Activated B cell treated with CpG ODN at 0.5 μM for 24 hours (primary cell): ENCODE results near the gene COG4. TPM values are rescaled to one million over a fixed set of nuclear protein-coding genes. Genes with fewer than 3 reads are reported as not detected.
"Not testable (repeated sequence)": the region's sequence is repeated elsewhere in the genome, so short reads cannot be mapped to it uniquely, and the experiment has no call there.

Experiments used
- ATAC-seq: fragments of 200-7000 bp; cut with Tn5 transposase; one replicate; pipeline ENCODE4 v1.10.0; 2021; ENCODE audit warnings: low read depth, mild to moderate bottlenecking, moderate library complexity
- CTCF ChIA-PET: fragments of 350-600 bp; sonication (Branson Sonifier 250); formaldehyde crosslinking; loops from one replicate; lab custom pipeline; 2021; ENCODE audit warnings: antibody characterized with exemption; lab: Charles Lee
- POLR2A ChIA-PET: fragments of 350-600 bp; sonication (Branson Sonifier 250); formaldehyde crosslinking; loops from one replicate; lab custom pipeline; 2021; ENCODE audit warnings: antibody characterized with exemption; lab: Charles Lee
- DNase-seq: peaks from one replicate; pipeline ENCODE4 v3.0.0; 2022
- H3K27ac Mint-ChIP-seq: one replicate; pipeline ENCODE4 v1.8.0; 2020; ENCODE audit warnings: mixed read lengths
- H3K27me3 Mint-ChIP-seq: one replicate; pipeline ENCODE4 v1.8.0; 2021; ENCODE audit warnings: mixed read lengths
- H3K36me3 Mint-ChIP-seq: one replicate; pipeline ENCODE4 v1.8.0; 2021; ENCODE audit warnings: low read depth, mixed read lengths
- H3K4me1 Mint-ChIP-seq: one replicate; pipeline ENCODE4 v1.8.0; 2021; ENCODE audit warnings: mixed read lengths
- H3K4me3 Mint-ChIP-seq: one replicate; pipeline ENCODE4 v1.8.0; 2020; ENCODE audit warnings: mild to moderate bottlenecking, mixed read lengths
- H3K9me3 Mint-ChIP-seq: one replicate; pipeline ENCODE4 v1.8.0; 2020; ENCODE audit warnings: mixed read lengths
- CTCF ChIP-seq: fragments of 200-600 bp; IDR thresholded peaks from one replicate; pipeline ENCODE4 v1.8.0; 2022; ENCODE audit warnings: antibody characterized with exemption, mild to moderate bottlenecking
- intact Hi-C: fragments of 100-400 bp; cut with micrococcal nuclease; formaldehyde crosslinking; loops from one replicate; pipeline ENCODE4 v1.15.1; 2024
- total RNA-seq: library from RNA; stranded (reverse); gene quantifications from 2 replicates; pipeline ENCODE4 v1.2.3, GENCODE V29; 2022

Gene COG4
- total RNA-seq, 1 donor from 2014 or later = 42.5 TPM

GRCh38 chr16:70529051-70529777, 5.9 kb upstream of the COG4 start:
- peaks cover 77% of the 10 kb centered on the region for H3K36me3 Mint-ChIP-seq
- POLR2A ChIA-PET = no interaction called here
- DNase-seq (no peak), ATAC-seq (no peak)
- no peak overlapping the region for H3K27ac Mint-ChIP-seq
- CTCF ChIA-PET = interaction anchor here (0.6 to 0.7 kb wide), 2 partner anchors 13 to 1177 kb away, joined by 3 read pairs; no protein-coding TSS in a partner anchor
- H3K9me3 Mint-ChIP-seq = no peaks in the 10 kb centered on the region
- no peak overlapping the region for H3K4me3 Mint-ChIP-seq
- H3K27me3 Mint-ChIP-seq = no peaks in the 10 kb centered on the region
- intact Hi-C loops = loop anchor here (10.0 kb wide), 1 partner anchor 1214 kb away; the partner anchor contains the start of gene VPS4A
- H3K4me1 Mint-ChIP-seq = peaks cover 38% of the 10 kb centered on the region
- TF ChIP-seq CTCF = no peak

GRCh38 chr16:70527315-70527996, 4.1 kb upstream of the COG4 start:
- Mint-ChIP-seq H3K27ac (no peak overlapping the region), H3K4me3 (no peak overlapping the region), H3K27me3 (no peaks in the 10 kb centered on the region), H3K9me3 (no peaks in the 10 kb centered on the region), H3K4me1 (peaks cover 50% of the 10 kb centered on the region), H3K36me3 (peaks cover 71% of the 10 kb centered on the region)
- ChIA-PET CTCF (interaction anchor here (0.6 kb wide), 1 partner anchor 98 kb away, joined by 4 read pairs; no protein-coding TSS in a partner anchor), POLR2A (interaction anchor here (0.7 to 1.4 kb wide), 2 partner anchors 146 to 166 kb away, joined by 3 to 4 read pairs; no protein-coding TSS in a partner anchor)
- intact Hi-C loops = loop anchor here (10.0 kb wide), 1 partner anchor 1213 kb away; the partner anchor contains the start of gene VPS4A
- DNase-seq (no peak), ATAC-seq (no peak)
- no peak for TF ChIP-seq CTCF

GRCh38 chr16:70526403-70526802, 3.0 kb upstream of the COG4 start:
- intact Hi-C loops = loop anchor here (10.0 kb wide), 1 partner anchor 1212 kb away; the partner anchor contains the start of gene VPS4A
- ATAC-seq = no peak
- peaks cover 61% of the 10 kb centered on the region for H3K36me3 Mint-ChIP-seq
- peak overlapping the region; percentile 35 for H3K27ac Mint-ChIP-seq
- H3K4me1 Mint-ChIP-seq = peaks cover 56% of the 10 kb centered on the region
- no peak for TF ChIP-seq CTCF
- ChIA-PET CTCF (no interaction called here), POLR2A (interaction anchor here (0.6 to 1.4 kb wide), 2 partner anchors 145 to 1102 kb away, joined by 3 to 9 read pairs; partner anchors contain the start of gene CYB5B)
- peak overlapping the region; percentile 68 for H3K4me3 Mint-ChIP-seq
- H3K9me3 Mint-ChIP-seq = no peaks in the 10 kb centered on the region
- DNase-seq = no peak
- no peaks in the 10 kb centered on the region for H3K27me3 Mint-ChIP-seq

- Mint-ChIP-seq H3K36me3 (peaks cover 48% of the 10 kb centered on the region), H3K4me3 (peak overlapping the region; percentile 99), H3K27ac (peak overlapping the region; percentile 99), H3K4me1 (peaks cover 62% of the 10 kb centered on the region)
- ChIA-PET POLR2A (interaction anchor here (0.6 to 3.5 kb wide), 9 partner anchors 24 to 835 kb away, joined by 3 to 28 read pairs (median 8); partner anchors contain the start of genes AARS1, DDX19A, DDX19B and EXOSC6), CTCF (interaction anchor here (0.7 to 1.7 kb wide), 3 partner anchors 16 to 155 kb away, joined by 3 to 7 read pairs (median 4); no protein-coding TSS in a partner anchor)
- H3K9me3 Mint-ChIP-seq, H3K27me3 Mint-ChIP-seq: not testable (repeated sequence)
- intact Hi-C loops = loop anchor here (5.0 to 10.0 kb wide), 2 partner anchors 763 to 1210 kb away; partner anchors contain the start of genes CMTR2 and VPS4A
- peak; percentile 11 for ATAC-seq
- DNase-seq = peak; percentile 30
Measured at GRCh38 chr16:70524399-70524825, 1.1 kb upstream of the COG4 start.

- POLR2A ChIA-PET = interaction anchor here (0.6 to 3.5 kb wide), 14 partner anchors 23 to 272 kb away, joined by 3 to 28 read pairs (median 6); partner anchors contain the start of genes AARS1, DDX19A, DDX19B and EXOSC6
- ATAC-seq (peak; percentile 71), DNase-seq (peak; percentile 73)
- Mint-ChIP-seq H3K9me3 (no peaks in the 10 kb centered on the region), H3K27me3 (no peaks in the 10 kb centered on the region), H3K36me3 (peaks cover 42% of the 10 kb centered on the region), H3K27ac (peak within 1 kb of the TSS; percentile 99), H3K4me1 (peaks cover 56% of the 10 kb centered on the region), H3K4me3 (peak within 1 kb of the TSS; percentile 99)
- TF ChIP-seq CTCF = no peak
- intact Hi-C loops = loop anchor here (1.0 to 10.0 kb wide), 10 partner anchors 70 to 1209 kb away; partner anchors contain the start of genes AARS1, CMTR2, DDX19A and EXOSC6
- CTCF ChIA-PET = interaction anchor here (0.9 to 1.7 kb wide), 4 partner anchors 15 to 154 kb away, joined by 3 to 7 read pairs (median 4); no protein-coding TSS in a partner anchor
Measured at GRCh38 chr16:70523743-70524398, 517 bp upstream of the COG4 start, which contains the start of gene SF3B3. TSS of gene SF3B3 (plus strand) at chr16:70523816. CDS start at chr16:70526657, 2,841 bp downstream.
